A549 (cell line): ENCODE results near the gene CDH26.

Source experiments
- ATOH8 ChIP-seq: fragments of 250-450 bp; sonication (Bioruptor Pico); IDR thresholded peaks from 2 replicates; pipeline ENCODE4 v1.5.0; 2020; ENCODE audit warnings: low read depth, mild to moderate bottlenecking, moderate library complexity
- BCL3 ChIP-seq: fragments of >200 bp; sonication (Bioruptor Twin); formaldehyde crosslinking; IDR thresholded peaks from 3 replicates; pipeline ENCODE4 v1.6.1; 2016
- CBX8 ChIP-seq: fragments of 200-600 bp; sonication (generic); IDR thresholded peaks from 2 replicates; pipeline ENCODE4 v1.6.1; 2016
- CHD2 ChIP-seq: fragments of 150-350 bp; IDR thresholded peaks from 2 replicates; pipeline ENCODE4 v1.6.1; 2014; ENCODE audit warnings: low read length; ENCODE audit not compliant: partially characterized antibody
- CTCF ChIP-seq: fragments of >200 bp; sonication (Bioruptor Twin); formaldehyde crosslinking; IDR thresholded peaks from 3 replicates; pipeline ENCODE4 v1.5.1; 2016
- E2F6 ChIP-seq: IDR thresholded peaks from 2 replicates; pipeline ENCODE4 v1.6.1; 2012; ENCODE audit warnings: low read depth, borderline replicate concordance
- ELK1 ChIP-seq: fragments of 150-350 bp; IDR thresholded peaks from 2 replicates; pipeline ENCODE4 v1.6.1; 2014; ENCODE audit warnings: low read depth, mild to moderate bottlenecking, low read length
- HDAC2 ChIP-seq: fragments of 200-600 bp; sonication (generic); IDR thresholded peaks from 2 replicates; pipeline ENCODE4 v1.6.1; 2016
- MAFK ChIP-seq: fragments of 450-650 bp; IDR thresholded peaks from 2 replicates; pipeline ENCODE4 v1.6.1; 2014; ENCODE audit not compliant: partially characterized antibody
- POLR2A ChIP-seq: IDR thresholded peaks from 2 replicates; pipeline ENCODE4 v1.6.1; 2012; ENCODE audit warnings: mild to moderate bottlenecking, low read length
- SMC3 ChIP-seq: fragments of >200 bp; sonication (Bioruptor Twin); formaldehyde crosslinking; IDR thresholded peaks from 3 replicates; pipeline ENCODE4 v1.6.1; 2018; ENCODE audit warnings: inconsistent platforms
- TP53 ChIP-seq: fragments of 250-450 bp; sonication (Bioruptor Pico); IDR thresholded peaks from 2 replicates; pipeline ENCODE4 v1.5.0; 2021; ENCODE audit warnings: mild to moderate bottlenecking, moderate library complexity
- TF ChIP-seq, protein P1 (sequence below): IDR thresholded peaks from 2 replicates; pipeline ENCODE4 v1.6.1; 2012

DNA sequence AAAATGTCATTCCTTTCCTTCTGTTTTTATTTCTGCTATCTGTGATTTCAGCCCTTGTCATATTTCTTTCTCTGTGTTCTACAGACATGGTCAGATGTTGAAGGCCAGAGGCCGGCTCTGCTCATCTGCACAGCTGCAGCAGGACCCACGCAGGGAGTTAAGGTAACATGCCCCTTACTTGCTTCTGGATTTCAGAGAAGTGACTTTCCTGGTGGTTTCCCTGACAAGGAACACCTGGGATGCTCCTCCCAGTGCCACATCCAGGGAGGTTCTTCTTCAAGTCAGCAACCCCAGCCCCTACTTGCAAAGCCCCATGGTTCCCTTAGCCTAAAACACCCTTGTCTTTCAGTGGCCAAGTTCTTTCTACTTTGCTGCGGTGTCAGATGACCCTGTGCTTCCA is 41.3 kb downstream of the CDH26 start:
- TF ChIP-seq, protein P1, sequence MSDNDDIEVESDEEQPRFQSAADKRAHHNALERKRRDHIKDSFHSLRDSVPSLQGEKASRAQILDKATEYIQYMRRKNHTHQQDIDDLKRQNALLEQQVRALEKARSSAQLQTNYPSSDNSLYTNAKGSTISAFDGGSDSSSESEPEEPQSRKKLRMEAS, result no peak
- no peak for TF ChIP-seq ATOH8 (CRISPR knock-in tag)
- no peak for TF ChIP-seq POLR2A
- TF ChIP-seq E2F6, result no peak
- TF ChIP-seq CTCF, result no peak
- TF ChIP-seq HDAC2, result no peak
- no peak for TF ChIP-seq CBX8
- TF ChIP-seq ELK1, result no peak
- TF ChIP-seq BCL3, result no peak
- no peak for TF ChIP-seq MAFK
- TF ChIP-seq TP53, result no peak
- TF ChIP-seq SMC3, result no peak
- no peak for TF ChIP-seq CHD2
